K562 (cell line): ENCODE results near the gene CNDP2. TPM values are rescaled to one million over a fixed set of nuclear protein-coding genes. Genes with fewer than 3 reads are reported as not detected.

Source experiments
- FOXM1 ChIP-seq, 2 experiments: fragments of 450-650 bp in 1 of 2; sonication (generic) in 1 of 2; formaldehyde crosslinking in 1 of 2; IDR thresholded peaks; 2 replicates each; pipeline versions ENCODE4 v1.6.1 to v1.9.0; 2017 to 2022; ENCODE audit warnings: low read depth in 2 of 2, mild to moderate bottlenecking in 2 of 2, missing genetic modification reagents in 1 of 2, moderate library complexity in 1 of 2
- HLTF ChIP-seq: fragments of 450-650 bp; IDR thresholded peaks from 2 replicates; pipeline ENCODE4 v1.6.1; 2016
- JUNB ChIP-seq: fragments of 450-650 bp; formaldehyde crosslinking; conservative IDR thresholded peaks from 2 replicates; pipeline ENCODE4 v1.4.0; 2020; ENCODE audit warnings: mild to moderate bottlenecking
- MTA2 ChIP-seq: fragments of 450-650 bp; IDR thresholded peaks from 2 replicates; pipeline ENCODE4 v1.6.1; 2016; ENCODE audit warnings: low read depth
- NR2C2 ChIP-seq, 2 experiments: fragments of 200-800 bp in 1 of 2; sonication (Bioruptor generic) in 1 of 2; sonication (generic) in 1 of 2; formaldehyde crosslinking in 1 of 2; IDR thresholded peaks; 2 replicates each; pipeline versions ENCODE4 v1.6.1 to v1.8.0; 2016 to 2022; ENCODE audit warnings: mild to moderate bottlenecking in 1 of 2, missing compliant biosample characterization in 1 of 2, missing genetic modification characterization in 1 of 2, missing genetic modification reagents in 1 of 2
- RCOR1 ChIP-seq, 2 experiments: IDR thresholded peaks; 2 replicates each; pipeline ENCODE4 v1.6.1; 2012; ENCODE audit warnings: low read depth in 2 of 2, low read length in 2 of 2, borderline replicate concordance in 1 of 2, improper control_type of control experiment in 1 of 2
- RFX1 ChIP-seq: fragments of 450-650 bp; IDR thresholded peaks from 2 replicates; pipeline ENCODE4 v1.6.1; 2016; ENCODE audit warnings: mild to moderate bottlenecking, moderate library complexity
- SAFB2 ChIP-seq: fragments of 200-400 bp; formaldehyde crosslinking; IDR thresholded peaks from 2 replicates; pipeline ENCODE4 v1.6.1; 2018; ENCODE audit warnings: borderline replicate concordance, low read length, low read depth, moderate library complexity; ENCODE audit not compliant: severe bottlenecking
- SMARCA5 ChIP-seq: fragments of 450-650 bp; IDR thresholded peaks from 2 replicates; pipeline ENCODE4 v1.6.1; 2016
- SNIP1 ChIP-seq: fragments of 450-650 bp; IDR thresholded peaks from 2 replicates; pipeline ENCODE4 v1.7.1; 2017; ENCODE audit warnings: low read depth, mild to moderate bottlenecking
- polyA plus RNA-seq, 8 experiments: library from polyadenylated mRNA; depleted of rRNA in 4 of 8; stranded (reverse) in 5 of 8; unstranded in 3 of 8; fragments of >200 nt; fragmentation: Nextera tagmentation in 2 of 8; fragmentation: Illumina TruSeq in 1 of 8; extraction: Ambion mirVana in 2 of 8; extraction: Trizol in 1 of 8; gene quantifications; 2 replicates each; pipeline versions ENCODE4 v1.2.1 to v1.2.3, GENCODE V29; 2011 to 2014; ENCODE audit warnings: inconsistent platforms in 1 of 8, missing spikeins in 1 of 8
- total RNA-seq, 7 experiments: library from RNA; depleted of rRNA in 6 of 7; stranded (reverse); fragments of >200 nt in 6 of 7; fragmentation: Illumina TruSeq in 2 of 7; extraction: Trizol in 2 of 7; gene quantifications; 2 replicates each; pipeline versions ENCODE4 v1.2.1 to v1.2.3, GENCODE V29; 2011 to 2021; ENCODE audit warnings: low replicate concordance in 1 of 7
- TF ChIP-seq, protein P1 (sequence below): fragments of 450-650 bp; IDR thresholded peaks from 2 replicates; pipeline ENCODE4 v1.6.1; 2018; ENCODE audit not compliant: partially characterized antibody
- TF ChIP-seq, protein P2 (sequence below): sonication (generic); formaldehyde crosslinking; IDR thresholded peaks from 2 replicates; pipeline ENCODE4 v1.8.0; 2022; ENCODE audit warnings: mild to moderate bottlenecking, missing genetic modification reagents
- TF ChIP-seq, protein P3 (sequence below): fragments of 250-450 bp; sonication (Bioruptor Pico); IDR thresholded peaks from 2 replicates; pipeline ENCODE4 v1.4.0; 2020
- TF ChIP-seq, protein P4 (sequence below): sonication (generic); formaldehyde crosslinking; IDR thresholded peaks from 2 replicates; pipeline ENCODE4 v1.9.0; 2022; ENCODE audit warnings: mild to moderate bottlenecking, missing genetic modification reagents
- TF ChIP-seq, protein P5 (sequence below): fragments of 200-400 bp; formaldehyde crosslinking; IDR thresholded peaks from 2 replicates; pipeline ENCODE4 v1.6.1; 2017; ENCODE audit warnings: mild to moderate bottlenecking, low read depth, low read length, moderate library complexity
- TF ChIP-seq, protein P6 (sequence below): fragments of 450-650 bp; IDR thresholded peaks from 2 replicates; pipeline ENCODE4 v1.6.1; 2016

Gene CNDP2
- total and polyA plus RNA-seq, 9 of the 15 experiments (the other 6 are each of a cell fraction or from before 2014, with no cell fraction given): 34.1 to 128 (median 53.8) TPM

DNA sequence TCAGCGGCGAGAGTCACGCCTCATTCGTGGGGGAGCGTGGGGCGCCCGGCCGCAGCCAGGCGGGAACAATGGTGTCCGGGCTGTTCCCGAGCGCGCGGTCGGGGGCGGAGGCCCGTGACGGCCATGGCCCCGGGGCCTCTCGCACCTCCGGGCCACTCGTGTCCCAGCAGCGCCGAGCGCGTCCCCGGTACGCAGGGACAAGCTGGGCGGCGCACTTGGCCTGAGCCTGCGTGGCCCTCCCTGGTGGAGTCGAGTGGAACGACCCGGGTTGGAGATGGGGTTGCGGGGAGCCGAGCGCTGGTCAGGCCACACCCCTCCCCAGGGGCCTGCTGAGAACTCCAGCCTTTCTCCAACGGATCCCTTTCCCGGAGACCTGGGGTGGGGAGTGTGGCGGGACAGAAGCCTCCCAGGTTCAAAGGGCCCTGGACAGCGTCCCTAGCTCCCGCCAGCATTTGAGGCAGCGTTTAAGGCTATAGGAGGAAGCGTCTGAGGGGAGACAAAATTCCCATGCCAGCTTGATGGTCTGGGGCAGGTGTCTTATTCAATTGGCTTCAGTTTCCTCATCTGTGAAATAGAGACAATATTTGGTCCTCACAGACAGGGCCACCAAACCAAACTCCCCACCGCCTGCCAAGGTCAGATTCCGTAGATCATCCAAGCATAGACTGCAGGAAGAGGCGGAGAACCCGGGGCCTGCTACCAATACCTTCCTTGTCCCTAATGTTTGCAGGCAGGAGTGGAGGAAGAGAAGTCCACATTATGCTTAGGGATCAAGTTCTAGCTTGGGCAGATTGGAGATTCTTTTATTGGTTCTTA, 553 bp downstream of the CNDP2 start (continued):
- TF ChIP-seq FOXM1 (IDR thresholded peaks at IDR 0.05; ENCODE audit: low read depth) (no peak), FOXM1 (CRISPR knock-in tag; IDR thresholded peaks at IDR 0.05; ENCODE audit: low read depth) (0 out of 2 replicates have a peak, but pooled peaks have one; percentile 25), SNIP1 (no peak), RCOR1 (IDR thresholded peaks at IDR 0.05; ENCODE audit: borderline replicate concordance in 1 of 2, low read depth in 2 of 2, low read length in 2 of 2) (no peak), SAFB2 (no peak), HLTF (no peak), RFX1 (peak; percentile 13; the same call in 1 of the 2 replicates), JUNB (CRISPR knock-in tag) (no peak), SMARCA5 (no peak), NR2C2 (CRISPR knock-in tag; IDR thresholded peaks at IDR 0.05) (no peak; the same call in 1 of the 2 replicates), NR2C2 (tag; IDR thresholded peaks at IDR 0.05) (peak; percentile 78), MTA2 (no peak)
- TF ChIP-seq, protein P1, sequence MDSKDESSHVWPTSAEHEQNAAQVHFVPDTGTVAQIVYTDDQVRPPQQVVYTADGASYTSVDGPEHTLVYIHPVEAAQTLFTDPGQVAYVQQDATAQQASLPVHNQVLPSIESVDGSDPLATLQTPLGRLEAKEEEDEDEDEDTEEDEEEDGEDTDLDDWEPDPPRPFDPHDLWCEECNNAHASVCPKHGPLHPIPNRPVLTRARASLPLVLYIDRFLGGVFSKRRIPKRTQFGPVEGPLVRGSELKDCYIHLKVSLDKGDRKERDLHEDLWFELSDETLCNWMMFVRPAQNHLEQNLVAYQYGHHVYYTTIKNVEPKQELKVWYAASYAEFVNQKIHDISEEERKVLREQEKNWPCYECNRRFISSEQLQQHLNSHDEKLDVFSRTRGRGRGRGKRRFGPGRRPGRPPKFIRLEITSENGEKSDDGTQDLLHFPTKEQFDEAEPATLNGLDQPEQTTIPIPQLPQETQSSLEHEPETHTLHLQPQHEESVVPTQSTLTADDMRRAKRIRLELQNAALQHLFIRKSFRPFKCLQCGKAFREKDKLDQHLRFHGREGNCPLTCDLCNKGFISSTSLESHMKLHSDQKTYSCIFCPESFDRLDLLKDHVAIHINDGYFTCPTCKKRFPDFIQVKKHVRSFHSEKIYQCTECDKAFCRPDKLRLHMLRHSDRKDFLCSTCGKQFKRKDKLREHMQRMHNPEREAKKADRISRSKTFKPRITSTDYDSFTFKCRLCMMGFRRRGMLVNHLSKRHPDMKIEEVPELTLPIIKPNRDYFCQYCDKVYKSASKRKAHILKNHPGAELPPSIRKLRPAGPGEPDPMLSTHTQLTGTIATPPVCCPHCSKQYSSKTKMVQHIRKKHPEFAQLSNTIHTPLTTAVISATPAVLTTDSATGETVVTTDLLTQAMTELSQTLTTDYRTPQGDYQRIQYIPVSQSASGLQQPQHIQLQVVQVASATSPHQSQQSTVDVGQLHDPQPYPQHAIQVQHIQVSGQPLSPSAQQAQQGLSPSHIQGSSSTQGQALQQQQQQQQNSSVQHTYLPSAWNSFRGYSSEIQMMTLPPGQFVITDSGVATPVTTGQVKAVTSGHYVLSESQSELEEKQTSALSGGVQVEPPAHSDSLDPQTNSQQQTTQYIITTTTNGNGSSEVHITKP: peak; percentile 94
- TF ChIP-seq, protein P2, sequence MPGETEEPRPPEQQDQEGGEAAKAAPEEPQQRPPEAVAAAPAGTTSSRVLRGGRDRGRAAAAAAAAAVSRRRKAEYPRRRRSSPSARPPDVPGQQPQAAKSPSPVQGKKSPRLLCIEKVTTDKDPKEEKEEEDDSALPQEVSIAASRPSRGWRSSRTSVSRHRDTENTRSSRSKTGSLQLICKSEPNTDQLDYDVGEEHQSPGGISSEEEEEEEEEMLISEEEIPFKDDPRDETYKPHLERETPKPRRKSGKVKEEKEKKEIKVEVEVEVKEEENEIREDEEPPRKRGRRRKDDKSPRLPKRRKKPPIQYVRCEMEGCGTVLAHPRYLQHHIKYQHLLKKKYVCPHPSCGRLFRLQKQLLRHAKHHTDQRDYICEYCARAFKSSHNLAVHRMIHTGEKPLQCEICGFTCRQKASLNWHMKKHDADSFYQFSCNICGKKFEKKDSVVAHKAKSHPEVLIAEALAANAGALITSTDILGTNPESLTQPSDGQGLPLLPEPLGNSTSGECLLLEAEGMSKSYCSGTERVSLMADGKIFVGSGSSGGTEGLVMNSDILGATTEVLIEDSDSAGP (CRISPR knock-in tag): no peak
- TF ChIP-seq, protein P3, sequence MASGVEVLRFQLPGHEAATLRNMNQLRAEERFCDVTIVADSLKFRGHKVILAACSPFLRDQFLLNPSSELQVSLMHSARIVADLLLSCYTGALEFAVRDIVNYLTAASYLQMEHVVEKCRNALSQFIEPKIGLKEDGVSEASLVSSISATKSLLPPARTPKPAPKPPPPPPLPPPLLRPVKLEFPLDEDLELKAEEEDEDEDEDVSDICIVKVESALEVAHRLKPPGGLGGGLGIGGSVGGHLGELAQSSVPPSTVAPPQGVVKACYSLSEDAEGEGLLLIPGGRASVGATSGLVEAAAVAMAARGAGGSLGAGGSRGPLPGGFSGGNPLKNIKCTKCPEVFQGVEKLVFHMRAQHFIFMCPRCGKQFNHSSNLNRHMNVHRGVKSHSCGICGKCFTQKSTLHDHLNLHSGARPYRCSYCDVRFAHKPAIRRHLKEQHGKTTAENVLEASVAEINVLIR: no peak
- TF ChIP-seq, protein P4, sequence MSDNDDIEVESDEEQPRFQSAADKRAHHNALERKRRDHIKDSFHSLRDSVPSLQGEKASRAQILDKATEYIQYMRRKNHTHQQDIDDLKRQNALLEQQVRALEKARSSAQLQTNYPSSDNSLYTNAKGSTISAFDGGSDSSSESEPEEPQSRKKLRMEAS: peak; percentile 61
- TF ChIP-seq, protein P5, sequence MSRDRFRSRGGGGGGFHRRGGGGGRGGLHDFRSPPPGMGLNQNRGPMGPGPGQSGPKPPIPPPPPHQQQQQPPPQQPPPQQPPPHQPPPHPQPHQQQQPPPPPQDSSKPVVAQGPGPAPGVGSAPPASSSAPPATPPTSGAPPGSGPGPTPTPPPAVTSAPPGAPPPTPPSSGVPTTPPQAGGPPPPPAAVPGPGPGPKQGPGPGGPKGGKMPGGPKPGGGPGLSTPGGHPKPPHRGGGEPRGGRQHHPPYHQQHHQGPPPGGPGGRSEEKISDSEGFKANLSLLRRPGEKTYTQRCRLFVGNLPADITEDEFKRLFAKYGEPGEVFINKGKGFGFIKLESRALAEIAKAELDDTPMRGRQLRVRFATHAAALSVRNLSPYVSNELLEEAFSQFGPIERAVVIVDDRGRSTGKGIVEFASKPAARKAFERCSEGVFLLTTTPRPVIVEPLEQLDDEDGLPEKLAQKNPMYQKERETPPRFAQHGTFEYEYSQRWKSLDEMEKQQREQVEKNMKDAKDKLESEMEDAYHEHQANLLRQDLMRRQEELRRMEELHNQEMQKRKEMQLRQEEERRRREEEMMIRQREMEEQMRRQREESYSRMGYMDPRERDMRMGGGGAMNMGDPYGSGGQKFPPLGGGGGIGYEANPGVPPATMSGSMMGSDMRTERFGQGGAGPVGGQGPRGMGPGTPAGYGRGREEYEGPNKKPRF: no peak
- TF ChIP-seq, protein P6, sequence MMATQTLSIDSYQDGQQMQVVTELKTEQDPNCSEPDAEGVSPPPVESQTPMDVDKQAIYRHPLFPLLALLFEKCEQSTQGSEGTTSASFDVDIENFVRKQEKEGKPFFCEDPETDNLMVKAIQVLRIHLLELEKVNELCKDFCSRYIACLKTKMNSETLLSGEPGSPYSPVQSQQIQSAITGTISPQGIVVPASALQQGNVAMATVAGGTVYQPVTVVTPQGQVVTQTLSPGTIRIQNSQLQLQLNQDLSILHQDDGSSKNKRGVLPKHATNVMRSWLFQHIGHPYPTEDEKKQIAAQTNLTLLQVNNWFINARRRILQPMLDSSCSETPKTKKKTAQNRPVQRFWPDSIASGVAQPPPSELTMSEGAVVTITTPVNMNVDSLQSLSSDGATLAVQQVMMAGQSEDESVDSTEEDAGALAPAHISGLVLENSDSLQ: no peak
